Vagina (tissue), 2 donors: ENCODE data around the gene FBL.

ENCODE experiments used
- CTCF ChIP-seq, 3 experiments: fragments of 450-650 bp in 2 of 3; fragments of 200-600 bp in 1 of 3; sonication (generic) in 1 of 3; IDR thresholded peaks; one replicate each; pipeline ENCODE4 v1.5.1; 2017 to 2019; ENCODE audit warnings: antibody characterized with exemption in 3 of 3, mild to moderate bottlenecking in 2 of 3, moderate library complexity in 2 of 3
- POLR2AphosphoS5 ChIP-seq, 2 donors: sonication (generic); formaldehyde crosslinking; IDR thresholded peaks; one replicate each; pipeline ENCODE4 v1.9.0; 2017; ENCODE audit warnings: antibody characterized with exemption in 2 of 2, mild to moderate bottlenecking in 2 of 2, low read depth in 1 of 2; ENCODE audit not compliant: insufficient read depth in 1 of 2

GRCh38 chr19:39840492-39840891 is 5.7 kb downstream of the FBL start:
- TF ChIP-seq CTCF (IDR thresholded peaks at IDR 0.05) (no peak), POLR2AphosphoS5 (IDR thresholded peaks at IDR 0.05; ENCODE audit: insufficient read depth in 1 of 2, low read depth in 1 of 2) (no peak)
